ENCODE measurements around the gene ZNF415.

GRCh38 chr19:53068199-53068598 is 64.5 kb downstream of the ZNF415 start:
- TF ChIP-seq CTCF (conservative IDR thresholded peaks at IDR 0.05; ENCODE audit: low read depth, low read length), result no peak
- TF ChIP-seq EZH2phosphoT487 (IDR thresholded peaks at IDR 0.05; ENCODE audit: borderline replicate concordance, low read length), result no peak
- no peak for TF ChIP-seq EZH2 (IDR thresholded peaks at IDR 0.05; ENCODE audit: low read length, unreplicated experiment)

Measured in PC-3 (cell line).